Breast epithelium (tissue), 4 donors: ENCODE results near the gene VCL. TPM values are rescaled to one million over a fixed set of nuclear protein-coding genes. Genes with fewer than 3 reads are reported as not detected.

Experiments used
- DNase-seq, 2 donors: peaks; one replicate each; pipeline ENCODE4 v3.0.0-alpha.2; 2019; ENCODE audit warnings: low spot score in 2 of 2
- H3K27ac ChIP-seq, 2 donors: fragments of 200-600 bp; sonication (generic) in 1 of 2; one replicate each; pipeline ENCODE4 v1.5.1; 2016 to 2019; ENCODE audit warnings: mild to moderate bottlenecking in 1 of 2
- H3K27me3 ChIP-seq, 2 donors: fragments of 200-600 bp; sonication (generic) in 1 of 2; one replicate each; pipeline versions ENCODE4 v1.5.1 to v1.6.0; 2017 to 2019; ENCODE audit warnings: control low read depth in 1 of 2, mild to moderate bottlenecking in 1 of 2
- H3K36me3 ChIP-seq: fragments of 200-600 bp; one replicate; pipeline ENCODE4 v1.5.1; 2019
- H3K4me1 ChIP-seq, 2 donors: fragments of 200-600 bp; sonication (generic); one replicate each; pipeline ENCODE4 v1.5.1; 2016 to 2019; ENCODE audit warnings: control low read depth in 1 of 2
- H3K4me3 ChIP-seq, 3 donors: fragments of 200-600 bp; sonication (generic); 1 replicate in 2 of 3; 2 replicates in 1 of 3; pipeline ENCODE4 v1.5.1; 2016 to 2019; ENCODE audit warnings: mild to moderate bottlenecking in 3 of 3, moderate library complexity in 2 of 3
- H3K9me3 ChIP-seq, 2 donors: fragments of 200-600 bp; sonication (generic) in 1 of 2; one replicate each; pipeline ENCODE4 v1.5.1; 2016 to 2019; ENCODE audit warnings: control low read depth in 1 of 2
- POLR2A ChIP-seq: fragments of 450-650 bp; IDR thresholded peaks from one replicate; pipeline ENCODE4 v1.6.1; 2016; ENCODE audit warnings: antibody characterized with exemption, mild to moderate bottlenecking, moderate library complexity
- POLR2AphosphoS5 ChIP-seq, 3 donors: sonication (generic); formaldehyde crosslinking; IDR thresholded peaks; one replicate each; pipeline ENCODE4 v1.6.1; 2017; ENCODE audit warnings: antibody characterized with exemption in 3 of 3
- intact Hi-C: fragments of 100-400 bp; cut with DNase I; formaldehyde crosslinking; loops from one replicate; pipeline ENCODE4 v1.15.1; 2023; ENCODE audit warnings: low total_unique reads
- total RNA-seq, 3 donors: library from RNA; depleted of rRNA; stranded (reverse); fragments of >200 nt; gene quantifications; one replicate each; pipeline ENCODE4 v1.1.0, GENCODE V29; 2016
- TF ChIP-seq, protein P1 (sequence below), 3 donors: fragments of 450-650 bp; IDR thresholded peaks; one replicate each; pipeline ENCODE4 v1.5.1; 2016 to 2017; ENCODE audit warnings: antibody characterized with exemption in 3 of 3, mild to moderate bottlenecking in 3 of 3, moderate library complexity in 3 of 3

VCL gene
- total RNA-seq, 3 donors from 2014 or later, result 73.1 to 95.0 (median 77.6) TPM

DNA sequence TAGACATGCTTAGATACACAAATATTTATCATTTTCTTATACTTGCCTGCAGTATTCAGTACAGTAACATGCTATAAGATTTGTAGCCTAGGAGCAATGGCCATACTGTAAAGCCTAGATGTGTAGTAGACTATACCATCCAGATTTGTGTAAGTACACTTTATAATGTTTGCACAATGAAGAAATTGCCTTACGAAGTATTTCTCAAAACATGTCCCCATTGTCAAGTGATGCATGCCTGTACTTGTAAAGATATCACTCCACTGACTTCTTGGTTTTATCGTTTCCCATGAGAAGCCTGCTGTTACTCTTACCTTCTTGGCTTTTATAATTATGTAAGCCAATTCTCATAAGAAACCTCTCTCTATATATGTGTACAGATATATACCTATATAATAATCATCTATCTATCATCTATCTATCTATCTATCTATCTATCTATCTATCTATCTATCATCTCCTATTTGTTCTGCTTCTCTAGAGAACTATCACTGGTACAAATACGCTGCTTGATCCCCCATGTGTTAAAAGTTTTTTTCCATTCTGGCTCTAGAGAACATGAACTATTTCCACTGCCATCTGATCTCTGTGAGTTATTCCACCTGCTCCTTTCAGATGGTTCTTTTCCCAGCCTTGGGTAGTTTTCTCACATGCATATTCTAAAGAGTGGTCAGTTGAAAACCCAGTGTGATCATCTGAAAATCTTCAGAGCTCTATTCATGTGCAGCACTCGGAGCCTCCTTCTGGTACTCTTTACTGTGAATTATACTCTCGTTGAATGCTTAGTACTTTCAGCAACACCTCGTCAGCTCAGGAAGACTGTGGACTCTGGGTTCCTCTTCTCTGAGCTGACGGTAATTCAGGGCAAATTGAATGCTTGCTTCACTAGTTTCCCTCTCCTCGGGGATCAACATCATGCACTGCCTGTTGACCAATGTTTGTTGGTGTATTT lies 14.5 kb upstream of the VCL start:
- TF ChIP-seq, protein P1, sequence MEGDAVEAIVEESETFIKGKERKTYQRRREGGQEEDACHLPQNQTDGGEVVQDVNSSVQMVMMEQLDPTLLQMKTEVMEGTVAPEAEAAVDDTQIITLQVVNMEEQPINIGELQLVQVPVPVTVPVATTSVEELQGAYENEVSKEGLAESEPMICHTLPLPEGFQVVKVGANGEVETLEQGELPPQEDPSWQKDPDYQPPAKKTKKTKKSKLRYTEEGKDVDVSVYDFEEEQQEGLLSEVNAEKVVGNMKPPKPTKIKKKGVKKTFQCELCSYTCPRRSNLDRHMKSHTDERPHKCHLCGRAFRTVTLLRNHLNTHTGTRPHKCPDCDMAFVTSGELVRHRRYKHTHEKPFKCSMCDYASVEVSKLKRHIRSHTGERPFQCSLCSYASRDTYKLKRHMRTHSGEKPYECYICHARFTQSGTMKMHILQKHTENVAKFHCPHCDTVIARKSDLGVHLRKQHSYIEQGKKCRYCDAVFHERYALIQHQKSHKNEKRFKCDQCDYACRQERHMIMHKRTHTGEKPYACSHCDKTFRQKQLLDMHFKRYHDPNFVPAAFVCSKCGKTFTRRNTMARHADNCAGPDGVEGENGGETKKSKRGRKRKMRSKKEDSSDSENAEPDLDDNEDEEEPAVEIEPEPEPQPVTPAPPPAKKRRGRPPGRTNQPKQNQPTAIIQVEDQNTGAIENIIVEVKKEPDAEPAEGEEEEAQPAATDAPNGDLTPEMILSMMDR (IDR thresholded peaks at IDR 0.05), result no peak
- TF ChIP-seq POLR2AphosphoS5 (IDR thresholded peaks at IDR 0.05) (no peak), POLR2A (no peak)
- Histone ChIP-seq H3K27ac (no peak overlapping the region), H3K9me3 (no peaks in the 10 kb centered on the region), H3K36me3 (no peaks in the 10 kb centered on the region), H3K4me3 (no peak overlapping the region), H3K27me3 (no peaks in the 10 kb centered on the region), H3K4me1 (no peaks in the 10 kb centered on the region)
- intact Hi-C loops, result no loop called here
- DNase-seq, result no peak

DNA sequence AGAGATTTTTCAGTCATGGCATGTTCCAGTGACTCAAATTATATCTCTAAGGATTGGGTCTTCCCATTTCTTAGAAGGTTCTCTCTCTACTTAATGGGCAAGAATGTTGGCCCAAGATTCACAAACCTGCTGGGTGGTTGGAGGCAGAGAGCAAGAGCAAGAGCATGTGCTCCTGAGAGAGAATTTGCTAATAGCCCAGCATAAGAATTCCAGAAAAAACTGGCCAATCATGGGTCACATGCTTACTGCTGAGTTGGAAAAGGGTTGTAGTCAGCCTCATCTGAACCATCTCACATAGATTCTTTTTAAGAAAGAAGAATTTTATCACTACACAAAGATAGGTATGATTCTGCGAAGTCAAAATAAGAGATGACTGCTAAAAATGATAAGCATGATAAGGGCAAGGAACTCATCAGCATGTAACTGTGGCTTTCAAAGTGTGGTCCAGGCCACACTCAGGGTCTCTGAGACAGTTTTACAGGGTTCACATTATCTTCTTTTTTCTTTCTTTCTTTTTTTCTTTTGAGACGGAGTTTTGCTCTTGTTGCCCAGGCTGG lies 8.2 kb upstream of the VCL start:
- Histone ChIP-seq H3K4me1 (no peaks in the 10 kb centered on the region), H3K27ac (no peak overlapping the region), H3K27me3 (no peaks in the 10 kb centered on the region), H3K36me3 (no peaks in the 10 kb centered on the region), H3K9me3 (no peaks in the 10 kb centered on the region), H3K4me3 (no peak overlapping the region)
- intact Hi-C loops, result no loop called here
- no peak for DNase-seq
- TF ChIP-seq POLR2A, result no peak
- TF ChIP-seq POLR2AphosphoS5 (IDR thresholded peaks at IDR 0.05), result no peak
- TF ChIP-seq, protein P1 (IDR thresholded peaks at IDR 0.05), result no peak

DNA sequence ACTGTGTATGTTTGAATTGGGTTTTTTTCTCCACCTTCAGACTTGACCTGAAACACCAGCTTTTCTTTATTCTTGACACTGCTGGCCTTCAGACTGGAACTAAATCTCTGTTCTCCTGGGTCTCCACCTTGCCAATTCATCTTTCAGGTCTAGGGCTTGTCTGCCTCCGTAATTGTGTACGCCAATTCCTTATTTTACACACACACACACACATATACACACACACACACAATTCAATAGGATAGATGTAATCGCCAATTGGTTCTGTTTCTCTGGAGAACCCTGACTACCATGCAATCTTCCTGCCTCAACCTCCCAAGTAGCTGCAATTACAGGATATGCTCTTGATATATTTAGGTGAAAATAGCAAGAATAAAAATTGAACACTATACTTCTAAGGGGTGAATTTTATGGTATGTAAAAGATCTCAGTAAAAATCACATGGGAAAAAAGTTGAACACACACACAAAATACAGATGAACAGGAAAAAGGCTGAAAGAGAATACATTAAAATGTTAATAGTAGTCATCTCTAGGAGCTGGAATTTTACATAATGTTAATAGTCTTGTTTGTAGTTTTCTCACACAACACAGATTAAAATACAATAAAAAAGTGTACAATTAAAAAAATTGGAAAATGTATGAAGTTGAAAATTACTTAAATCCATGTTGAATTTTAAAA lies 6.6 kb upstream of the VCL start:
- H3K27ac ChIP-seq, result no peak overlapping the region
- H3K36me3 ChIP-seq, result no peaks in the 10 kb centered on the region
- no peak overlapping the region for H3K4me3 ChIP-seq
- no peak for DNase-seq
- H3K9me3 ChIP-seq, result no peaks in the 10 kb centered on the region
- no peaks in the 10 kb centered on the region for H3K27me3 ChIP-seq
- intact Hi-C loops, result no loop called here
- no peaks in the 10 kb centered on the region for H3K4me1 ChIP-seq
- TF ChIP-seq POLR2AphosphoS5 (IDR thresholded peaks at IDR 0.05) (no peak), POLR2A (no peak)
- TF ChIP-seq, protein P1 (IDR thresholded peaks at IDR 0.05), result no peak

DNA sequence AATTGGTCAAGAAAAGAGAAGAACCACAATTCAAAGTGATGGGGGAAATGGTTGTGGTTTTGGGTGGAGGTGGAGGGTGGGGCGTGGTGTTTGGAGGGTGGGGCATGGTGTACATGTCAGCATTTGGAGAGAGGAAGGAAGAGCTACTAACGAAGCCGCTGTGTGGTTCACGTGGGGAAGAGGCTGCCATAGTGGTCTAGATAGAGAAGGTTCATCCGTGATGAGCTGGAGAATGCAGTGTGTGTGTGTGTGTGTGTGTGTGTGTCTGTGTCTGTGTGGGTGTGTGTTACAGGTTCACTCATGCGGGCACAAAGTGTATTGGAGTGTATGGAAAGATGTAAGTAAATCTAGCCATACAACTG lies 6.1 kb upstream of the VCL start:
- DNase-seq, result no peak
- Histone ChIP-seq H3K9me3 (no peaks in the 10 kb centered on the region), H3K27me3 (no peaks in the 10 kb centered on the region), H3K4me3 (no peak overlapping the region), H3K4me1 (no peaks in the 10 kb centered on the region), H3K36me3 (no peaks in the 10 kb centered on the region), H3K27ac (no peak overlapping the region)
- TF ChIP-seq POLR2AphosphoS5 (IDR thresholded peaks at IDR 0.05) (no peak), POLR2A (no peak)
- TF ChIP-seq, protein P1 (IDR thresholded peaks at IDR 0.05), result no peak
- intact Hi-C loops, result no loop called here
